DLD1 (cell line): ENCODE results near the gene MYO1H.
"Not testable (repeated sequence)": the region's sequence is repeated elsewhere in the genome, so short reads cannot be mapped to it uniquely, and the experiment has no call there.

Source experiments
- in situ Hi-C: cut with HindIII; loops from 2 replicates; pipeline ENCODE4 v1.10.0; 2017; ENCODE audit warnings: low sequenced_read_pairs

The MYO1H gene

DNA sequence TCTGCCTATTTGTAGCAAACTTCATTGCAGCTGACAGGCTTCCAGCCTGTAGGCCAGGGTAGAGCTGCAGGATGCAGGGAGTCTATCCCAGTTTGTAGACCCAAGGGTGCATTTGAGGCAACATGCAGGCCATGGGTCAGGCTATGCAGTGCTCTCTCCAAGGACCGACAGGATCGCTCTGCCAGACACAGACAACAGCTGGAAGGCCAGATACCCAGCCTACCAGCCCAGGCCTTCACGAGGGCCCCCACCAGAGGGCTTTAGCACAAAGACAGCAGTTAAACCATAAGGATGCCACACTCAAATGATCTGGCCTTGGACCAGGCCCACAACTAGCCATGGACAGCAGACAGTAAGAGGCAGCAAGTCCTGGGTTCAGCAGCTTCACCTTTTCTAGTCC is 119.1 kb downstream of the MYO1H start:
- in situ Hi-C loops, result no loop called here

DNA sequence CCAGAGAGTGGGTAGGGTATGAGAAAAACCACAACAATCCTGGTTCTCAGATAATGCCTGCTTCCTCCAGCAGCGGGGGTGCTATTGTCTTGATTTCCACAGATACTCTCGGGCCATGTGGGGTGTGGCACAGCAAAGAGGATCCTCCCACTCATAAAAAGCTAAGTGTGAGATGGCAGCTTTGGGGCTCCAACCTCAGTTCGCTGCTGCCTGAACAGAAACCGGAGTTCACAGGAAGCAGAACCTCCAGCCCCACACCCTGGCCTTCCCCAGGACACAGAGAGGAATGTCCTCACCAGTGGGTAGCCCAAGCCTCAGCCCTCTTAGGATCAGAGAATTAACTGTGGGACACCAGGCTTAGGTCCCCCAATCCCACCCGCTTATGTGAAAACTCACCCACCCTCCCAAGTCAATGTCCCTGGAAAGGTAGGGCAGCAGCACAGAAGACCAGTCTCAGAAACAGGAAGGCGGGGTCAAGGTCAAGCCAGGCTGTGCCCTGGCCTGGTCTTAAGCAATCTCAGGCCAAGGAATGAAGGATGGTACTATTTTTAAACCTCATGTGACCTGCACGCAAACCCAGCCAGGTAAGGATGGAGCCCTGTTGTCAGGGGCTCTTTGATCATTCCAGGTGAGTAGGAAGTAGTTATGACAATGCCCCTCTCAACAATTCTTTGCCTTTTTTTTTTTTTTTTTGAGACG is 120.4 kb downstream of the MYO1H start:
- in situ Hi-C loops, result no loop called here

DNA sequence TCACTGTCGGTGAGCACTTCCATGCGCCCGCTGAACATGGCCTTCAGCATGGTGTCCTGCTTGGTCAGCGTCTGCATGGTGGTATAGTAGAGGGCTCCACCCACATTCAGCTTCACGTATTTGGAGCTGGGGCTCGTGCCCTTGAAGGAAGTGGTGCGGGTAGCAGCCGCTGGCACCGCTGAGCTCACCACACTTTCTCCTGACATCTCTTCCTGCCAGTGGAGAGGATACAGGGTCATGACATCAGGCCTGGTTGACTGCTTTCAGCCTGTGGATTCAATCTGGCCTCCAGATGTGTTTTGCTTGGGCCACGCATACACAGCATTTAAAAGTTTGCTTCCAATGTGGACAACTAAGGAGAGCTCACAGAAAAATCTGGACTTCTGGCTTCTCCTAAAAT is 121.8 kb downstream of the MYO1H start:
- in situ Hi-C loops, result no loop called here

DNA sequence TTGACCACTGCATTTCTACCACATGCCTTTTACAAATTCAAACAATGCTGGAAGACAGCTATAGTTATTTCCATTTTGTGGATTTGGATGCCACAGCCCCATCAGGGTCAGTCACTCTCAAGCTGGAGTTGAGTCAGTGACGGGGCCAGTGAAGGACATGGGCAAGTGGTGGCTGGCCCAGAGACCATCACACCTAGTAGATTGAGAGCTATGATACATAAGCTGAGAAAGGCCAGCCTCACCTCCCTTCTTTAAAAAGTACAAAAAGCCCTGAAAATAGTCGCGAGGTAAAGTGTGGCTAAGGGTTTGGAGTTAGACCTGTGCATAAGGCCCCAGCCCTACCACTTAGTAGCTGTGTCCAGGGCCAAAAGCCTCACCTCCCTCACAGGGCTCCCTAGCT is 125.3 kb downstream of the MYO1H start:
- in situ Hi-C loops, result no loop called here

DNA sequence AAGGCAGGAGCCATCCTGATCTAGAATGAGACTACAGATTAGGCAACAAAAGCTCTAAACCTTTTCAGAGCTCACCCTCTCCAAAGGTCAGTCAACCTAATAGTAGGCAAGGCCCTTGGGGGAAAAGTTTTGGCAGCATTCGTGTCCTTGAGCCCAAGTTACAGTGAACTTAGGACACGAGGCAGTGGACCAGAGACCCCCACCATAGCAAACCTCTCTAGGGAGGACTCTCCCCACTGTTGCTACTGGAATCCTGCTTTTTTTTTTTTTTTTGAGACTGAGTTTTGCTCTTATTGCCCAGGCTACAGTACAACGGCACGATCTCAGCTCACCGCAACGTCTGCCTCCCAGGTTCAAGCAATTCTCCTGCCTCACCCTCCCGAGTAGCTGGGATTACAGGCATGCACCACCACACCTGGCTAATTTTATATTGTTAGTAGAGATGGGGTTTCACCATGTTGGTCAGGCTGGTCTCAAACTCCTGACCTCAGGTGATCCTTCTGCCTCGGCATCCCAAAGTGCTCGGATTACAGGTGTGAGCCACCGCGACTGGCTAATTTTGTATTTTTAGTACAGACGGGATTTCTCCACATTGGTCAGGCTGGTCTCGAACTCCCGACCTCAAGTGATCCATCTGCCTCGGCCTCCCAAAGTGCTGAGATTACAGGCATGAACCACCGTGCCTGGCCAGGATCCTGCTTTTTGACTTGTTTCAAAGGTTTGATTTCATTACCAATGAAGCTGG is 126.0 kb downstream of the MYO1H start:
- in situ Hi-C loops, result not testable (repeated sequence)

DNA sequence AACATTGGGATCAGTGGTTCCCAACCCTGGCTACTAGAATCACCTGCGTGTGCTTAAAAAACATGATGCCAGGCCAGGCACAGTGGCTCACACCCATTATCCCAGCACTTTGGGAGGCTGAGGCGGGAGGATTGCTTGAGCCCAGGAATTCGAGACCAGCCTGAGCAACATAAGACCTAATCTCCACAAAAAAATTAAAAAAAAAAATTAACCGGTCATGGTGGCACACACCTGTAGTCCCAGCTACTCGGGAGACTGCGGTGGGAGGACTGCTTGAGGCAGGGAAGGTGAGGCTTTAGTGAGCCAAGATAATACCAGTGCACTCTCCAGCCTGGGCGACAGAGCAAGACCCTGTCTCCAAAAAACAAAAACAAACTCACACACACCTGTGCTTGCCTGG is 127.4 kb downstream of the MYO1H start:
- in situ Hi-C loops, result no loop called here

DNA sequence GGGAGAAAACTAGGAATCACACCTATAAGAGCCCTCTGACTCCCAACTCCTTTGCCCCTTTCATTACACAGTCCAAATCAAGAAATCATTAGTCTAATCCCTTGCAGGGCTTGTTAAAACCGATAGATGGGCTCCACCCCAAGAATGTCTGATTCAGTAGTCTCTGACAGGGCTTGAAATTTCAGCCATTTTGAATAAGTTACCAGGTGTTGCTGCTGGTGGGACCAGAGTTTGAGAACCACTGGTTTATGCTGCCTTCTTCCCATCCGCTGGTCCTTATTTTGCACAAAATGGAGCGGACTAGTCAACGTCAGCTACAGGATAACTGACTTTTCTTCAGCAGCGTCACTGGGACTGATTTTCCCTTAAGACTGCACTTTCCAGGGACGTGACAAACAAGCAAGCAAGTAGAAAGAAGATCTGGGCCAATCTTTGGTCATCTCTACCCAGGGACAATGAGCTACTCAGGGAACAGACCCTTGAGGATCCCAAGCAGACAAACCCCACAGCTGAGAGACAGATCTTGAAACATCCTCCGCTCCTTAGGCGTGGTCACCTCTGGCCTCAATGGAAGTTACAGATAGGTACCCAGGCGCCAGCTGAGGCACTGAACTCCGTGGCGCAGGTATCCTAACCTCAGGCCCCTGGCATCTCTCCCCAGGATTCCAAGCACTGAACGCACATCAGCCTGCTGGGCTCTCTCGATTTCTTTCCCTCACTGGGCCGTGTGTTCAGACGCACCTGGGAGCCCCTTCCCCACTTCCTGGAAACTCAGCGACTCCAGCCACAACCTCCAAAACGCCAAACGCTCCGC is 128.5 kb downstream of the MYO1H start:
- in situ Hi-C loops, result no loop called here

DNA sequence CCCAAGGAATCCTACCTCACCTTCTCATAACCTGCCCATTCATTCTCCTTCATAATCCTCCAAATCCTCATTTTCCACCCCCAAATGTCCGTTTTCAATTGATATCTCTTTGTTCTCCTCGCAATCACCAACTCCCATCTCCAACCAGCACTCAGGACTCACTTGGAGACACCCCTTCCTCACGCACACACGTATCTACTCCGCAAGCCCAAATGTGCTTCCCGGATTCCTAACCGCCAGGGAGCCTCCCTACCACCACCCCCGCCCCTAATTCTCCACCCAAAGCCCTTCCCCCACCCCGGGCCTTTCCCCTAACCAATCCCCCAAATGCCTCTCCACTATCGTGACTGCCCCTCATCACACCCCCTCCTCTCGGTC is 129.1 kb downstream of the MYO1H start:
- in situ Hi-C loops, result no loop called here

DNA sequence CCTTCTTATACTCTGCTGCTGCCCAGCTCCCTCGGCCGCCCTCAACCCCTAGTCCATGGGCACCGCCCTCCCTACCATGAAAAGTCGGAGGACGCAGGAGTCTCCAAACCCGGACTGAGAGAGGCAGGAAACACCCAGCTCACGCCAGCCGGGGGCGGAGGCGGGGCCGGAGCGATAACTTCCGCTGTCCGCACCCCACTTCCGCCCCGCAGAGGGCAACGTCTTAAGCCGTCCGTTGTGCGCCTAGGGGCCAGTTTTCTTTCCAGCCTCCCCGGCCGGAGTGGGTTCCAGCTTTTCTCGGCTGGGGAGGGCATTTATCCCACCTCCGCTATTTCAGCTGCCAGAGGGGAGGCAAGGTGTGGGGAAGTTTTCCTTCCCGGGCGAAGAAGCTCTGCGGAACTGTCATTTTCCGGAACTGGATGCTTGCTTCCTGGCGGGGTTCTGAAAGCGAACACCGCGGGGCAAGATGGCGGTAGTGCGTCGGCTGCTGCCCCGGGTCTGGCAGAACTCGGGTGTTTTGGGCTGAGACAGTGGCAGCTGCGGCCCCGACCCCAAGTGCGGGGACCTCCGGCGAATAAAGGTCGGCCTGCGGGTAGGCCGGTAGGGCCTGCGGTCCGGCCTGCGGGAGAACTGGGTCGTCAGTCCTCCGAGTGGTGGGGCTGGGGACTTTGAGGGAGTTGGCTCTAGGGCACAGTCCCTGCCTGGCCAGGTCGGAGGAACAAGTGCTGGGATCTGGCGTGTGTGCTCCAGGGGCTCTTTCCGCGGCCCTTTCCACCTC is 129.7 kb downstream of the MYO1H start, which contains the start of the genes KCTD10 and UBE3B:
KCTD10 (minus strand) TSS at position 116 of the 778 bp plus-strand sequence; CDS start at position 78, 38 bp downstream.
UBE3B (plus strand) TSS at position 450 of the 778 bp plus-strand sequence. CDS start 5,918 bp downstream, outside the sequence.
- in situ Hi-C loops, result no loop called here

DNA sequence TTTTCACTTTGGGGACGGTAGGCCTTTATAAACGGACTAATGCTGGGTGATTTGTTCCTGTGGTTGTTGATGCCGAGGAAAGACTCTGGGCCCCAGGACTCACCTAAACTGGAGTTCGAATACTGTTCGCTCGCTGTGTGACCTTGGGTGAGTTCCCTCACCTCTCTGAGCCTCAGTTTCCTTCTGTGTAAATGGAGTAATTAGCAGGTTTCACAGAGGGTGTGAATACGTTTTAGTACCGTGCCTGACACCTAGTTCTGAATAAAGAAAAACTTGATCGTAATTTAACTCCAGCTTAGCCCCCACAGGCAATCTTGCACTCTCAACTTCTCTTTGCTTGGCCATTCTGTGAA is 130.2 kb downstream of the MYO1H start:
- in situ Hi-C loops, result no loop called here

DNA sequence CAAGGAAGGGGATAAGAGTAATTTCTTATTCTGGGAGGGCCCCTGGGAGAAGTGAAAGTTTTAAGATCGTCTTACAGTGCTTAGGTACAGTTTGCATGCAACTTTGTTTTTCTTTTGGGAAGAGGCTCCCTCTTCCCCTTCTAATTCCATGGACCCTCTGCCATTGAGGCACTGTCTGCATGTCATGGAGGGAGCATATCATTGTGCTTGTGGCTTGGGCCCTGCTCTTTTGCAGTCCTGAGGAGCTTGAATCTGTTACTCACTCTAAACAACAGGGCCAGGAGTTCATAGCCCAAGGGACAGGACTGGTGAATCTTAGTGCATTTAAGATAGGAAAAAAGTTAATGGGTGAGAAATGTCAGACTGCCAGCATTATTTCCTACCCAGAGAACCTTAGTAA is 132.1 kb downstream of the MYO1H start:
- in situ Hi-C loops, result no loop called here

DNA sequence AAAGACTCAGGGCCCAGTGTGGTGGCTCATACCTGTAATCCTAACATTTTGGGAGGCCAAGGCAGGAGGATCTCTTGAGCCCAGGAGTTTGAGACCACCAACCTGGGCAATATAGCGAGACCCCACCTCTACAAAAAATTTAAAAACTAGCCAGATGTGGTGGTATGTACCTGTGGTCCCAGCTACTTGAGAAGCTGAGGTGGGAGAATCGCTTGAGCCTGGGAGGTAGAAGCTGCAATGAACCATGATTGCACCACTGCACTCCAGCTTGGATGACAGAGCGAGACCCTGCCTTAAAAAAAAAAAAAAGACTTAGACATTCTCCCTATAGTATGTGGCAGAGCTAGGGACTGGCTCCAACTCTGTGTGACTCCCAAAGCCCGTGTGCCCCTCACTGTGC is 132.7 kb downstream of the MYO1H start:
- in situ Hi-C loops, result no loop called here

DNA sequence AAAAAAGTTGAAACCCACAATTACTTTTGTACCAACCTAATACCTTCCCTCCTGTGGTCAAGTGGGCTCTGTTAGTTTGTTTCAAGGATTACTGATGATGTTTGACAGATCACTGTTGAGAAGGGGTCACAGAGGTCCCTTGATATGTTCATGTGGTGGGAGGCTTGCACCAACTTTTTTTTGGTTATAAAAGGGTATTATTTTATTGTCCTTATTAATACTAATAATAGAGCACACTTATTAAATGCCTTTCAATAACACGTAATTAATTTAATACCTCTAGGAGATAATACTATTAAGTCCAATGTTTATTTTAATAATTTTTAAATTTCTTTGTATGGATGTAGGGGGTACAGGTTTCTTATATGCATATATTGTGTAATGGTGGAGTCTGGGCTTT is 134.2 kb downstream of the MYO1H start:
- in situ Hi-C loops, result no loop called here

DNA sequence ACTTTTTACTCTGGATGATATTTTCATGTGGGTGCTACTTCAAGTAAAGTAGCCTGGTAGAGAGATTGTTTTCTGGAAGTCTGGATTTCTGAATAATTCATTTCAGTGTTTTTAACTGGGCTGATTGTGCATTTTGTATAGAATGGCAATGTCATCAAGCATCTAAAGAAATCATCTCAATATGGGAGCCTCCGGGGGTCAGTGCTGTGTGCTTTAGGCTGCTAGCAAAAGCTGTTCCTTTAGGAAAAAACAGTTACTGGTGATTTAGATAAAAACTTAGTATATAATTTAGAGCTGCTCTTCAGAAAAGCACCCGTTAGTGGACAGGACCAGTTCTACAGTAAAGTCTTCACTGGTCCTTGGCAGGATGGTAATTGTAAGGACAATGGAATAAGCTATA is 134.8 kb downstream of the MYO1H start:
- in situ Hi-C loops, result no loop called here

DNA sequence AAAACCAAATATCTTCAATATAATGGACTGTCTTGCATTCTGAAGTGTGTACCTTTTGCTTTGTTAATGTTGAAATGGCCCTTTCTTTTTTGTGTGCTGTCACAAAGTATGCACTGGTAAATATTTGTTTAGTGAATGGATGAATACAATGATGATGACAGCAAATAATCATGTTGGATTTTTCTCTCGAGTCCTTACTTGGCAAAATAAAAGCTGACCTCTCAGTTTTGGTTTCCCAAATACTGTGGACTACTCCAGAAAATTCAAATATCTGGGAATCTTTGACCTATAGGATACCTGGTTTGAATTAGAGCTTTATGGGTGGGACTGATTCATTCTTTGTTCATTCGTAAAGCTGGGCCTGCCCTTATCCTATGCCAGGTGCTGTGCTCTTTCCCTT is 135.2 kb downstream of the MYO1H start:
- in situ Hi-C loops, result no loop called here

DNA sequence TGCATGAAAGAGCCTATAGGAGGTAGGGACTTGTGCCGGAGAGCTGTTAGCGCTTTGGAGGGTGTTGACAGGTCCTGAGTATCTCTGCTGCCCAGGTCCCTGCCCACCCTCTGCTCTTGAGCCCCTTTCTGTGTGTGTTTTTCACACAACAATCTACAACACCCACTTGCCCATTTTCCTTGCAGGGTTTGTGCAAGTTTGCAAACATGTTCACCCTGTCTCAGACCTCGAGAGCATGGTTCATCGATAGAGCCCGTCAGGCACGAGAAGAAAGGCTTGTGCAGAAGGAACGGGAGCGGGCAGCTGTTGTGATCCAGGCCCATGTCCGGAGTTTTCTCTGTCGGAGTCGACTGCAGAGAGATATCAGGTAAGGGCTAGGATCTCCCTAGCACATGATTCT is 135.6 kb downstream of the MYO1H start:
- in situ Hi-C loops, result no loop called here

DNA sequence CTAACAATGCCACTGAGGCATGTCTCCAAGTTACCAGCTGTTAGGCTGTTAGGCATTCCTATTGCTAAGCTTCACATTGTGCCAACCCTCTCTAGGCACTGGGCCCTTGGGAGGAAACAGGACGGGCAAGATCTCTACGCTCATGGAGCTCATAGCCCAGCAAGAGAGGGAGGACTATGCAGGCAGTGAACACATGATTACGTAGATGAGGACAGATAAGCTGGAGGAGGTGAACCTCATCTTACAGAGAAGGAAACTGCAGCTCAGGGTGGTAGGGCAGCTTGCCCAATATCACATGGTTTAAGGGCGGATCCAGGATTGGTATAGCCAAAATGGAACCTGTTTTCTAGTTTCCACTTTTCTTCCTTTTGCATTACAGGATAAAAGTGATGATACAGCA is 137.5 kb downstream of the MYO1H start:
- in situ Hi-C loops, result no loop called here

DNA sequence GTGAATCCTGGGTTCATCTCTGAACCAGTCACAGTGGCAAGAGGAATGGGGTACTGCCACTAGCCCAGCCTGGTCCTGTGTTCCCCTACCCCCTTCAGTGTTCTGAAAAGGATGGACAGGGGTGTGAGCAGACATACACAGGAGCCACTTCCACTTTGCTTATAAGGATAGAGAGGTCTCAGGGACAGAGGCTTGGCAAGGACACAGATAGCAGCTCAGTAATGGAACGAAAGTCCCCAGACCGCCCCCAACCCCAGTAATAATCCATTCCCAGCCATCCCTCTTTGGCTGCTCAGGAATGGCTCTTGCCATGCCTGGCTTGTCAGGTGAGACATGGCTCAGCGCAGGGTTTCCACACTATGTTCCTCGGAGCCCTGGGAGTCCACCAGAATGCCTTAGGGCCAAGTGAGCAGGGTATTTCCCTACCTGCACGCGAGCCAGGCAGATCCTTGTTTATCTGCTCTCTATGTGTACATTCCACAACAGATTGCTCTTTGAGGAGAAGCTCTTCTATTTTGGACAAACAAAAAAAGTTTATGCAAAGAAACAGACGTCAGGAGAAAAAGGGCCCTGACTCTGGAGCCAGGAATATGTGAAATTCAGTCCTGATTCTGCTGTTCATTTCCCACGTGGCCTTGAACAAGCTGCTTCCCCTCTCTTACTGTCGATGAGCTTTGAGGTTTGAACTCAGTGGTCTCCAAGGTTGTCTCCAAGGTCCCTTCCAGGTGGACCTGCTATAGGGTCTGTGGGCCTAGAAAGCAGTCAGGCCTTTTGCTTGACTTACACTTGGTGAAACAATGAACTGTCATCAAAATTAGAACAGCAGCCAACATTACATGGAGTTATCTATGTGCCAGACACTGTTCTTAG is 139.7 kb downstream of the MYO1H start:
- in situ Hi-C loops, result no loop called here

DNA sequence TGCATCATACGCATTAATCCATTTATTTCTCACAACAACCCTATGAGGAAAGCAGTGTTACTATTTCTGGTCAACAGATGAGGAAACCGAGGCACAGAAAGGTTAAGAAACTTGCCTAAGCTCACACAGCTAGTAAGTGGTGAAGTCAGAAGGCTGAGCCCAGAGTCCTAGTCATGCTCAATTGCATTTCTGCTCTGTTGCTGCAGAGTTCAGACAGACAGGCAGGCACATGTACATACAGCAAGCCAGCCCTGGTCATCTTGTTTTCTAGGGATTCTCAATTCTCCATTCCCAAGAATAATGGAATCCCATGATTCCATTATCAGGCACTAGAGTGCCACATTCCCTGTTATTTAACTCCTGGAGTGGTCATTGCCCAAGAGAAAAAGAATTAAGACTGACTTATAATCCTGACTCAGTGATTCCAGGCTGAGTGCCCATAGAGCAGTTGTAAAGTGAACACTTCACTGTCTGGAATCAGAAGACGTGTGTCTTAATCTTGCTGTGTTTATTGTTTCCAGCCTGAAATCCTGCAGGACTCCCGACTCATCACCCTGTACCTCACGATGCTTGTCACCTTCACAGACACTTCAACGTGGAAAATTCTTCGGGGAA is 140.5 kb downstream of the MYO1H start:
- in situ Hi-C loops, result no loop called here
